Esophagus squamous epithelium (tissue), 4 donors: ENCODE measurements around the gene MPV17.

Experiments used
- POLR2A ChIP-seq, 4 donors: fragments of 450-650 bp; IDR thresholded peaks; one replicate each; pipeline ENCODE4 v1.6.1; 2017; ENCODE audit warnings: antibody characterized with exemption in 4 of 4, mild to moderate bottlenecking in 4 of 4, moderate library complexity in 3 of 4
- TF ChIP-seq, protein P1 (sequence below), 6 experiments: fragments of 450-650 bp in 4 of 6; fragments of 200-600 bp in 2 of 6; sonication (generic) in 2 of 6; IDR thresholded peaks; one replicate each; pipeline ENCODE4 v1.5.1; 2016 to 2019; ENCODE audit warnings: antibody characterized with exemption in 6 of 6, mild to moderate bottlenecking in 4 of 6, moderate library complexity in 4 of 6

DNA sequence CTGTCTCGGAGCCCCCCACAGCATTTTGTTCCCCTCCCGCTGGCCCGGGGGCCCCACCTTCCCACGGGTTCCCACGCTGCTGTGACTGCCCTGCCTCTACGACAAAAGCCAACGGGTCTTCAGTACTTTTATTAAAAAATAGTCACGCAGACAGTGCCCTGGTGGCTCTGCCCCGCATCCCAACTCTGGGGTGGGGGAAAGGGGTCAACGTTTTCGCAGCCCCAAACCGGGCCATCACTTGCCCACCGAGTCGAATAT lies 15.7 kb downstream of the MPV17 start:
- TF ChIP-seq, protein P1, sequence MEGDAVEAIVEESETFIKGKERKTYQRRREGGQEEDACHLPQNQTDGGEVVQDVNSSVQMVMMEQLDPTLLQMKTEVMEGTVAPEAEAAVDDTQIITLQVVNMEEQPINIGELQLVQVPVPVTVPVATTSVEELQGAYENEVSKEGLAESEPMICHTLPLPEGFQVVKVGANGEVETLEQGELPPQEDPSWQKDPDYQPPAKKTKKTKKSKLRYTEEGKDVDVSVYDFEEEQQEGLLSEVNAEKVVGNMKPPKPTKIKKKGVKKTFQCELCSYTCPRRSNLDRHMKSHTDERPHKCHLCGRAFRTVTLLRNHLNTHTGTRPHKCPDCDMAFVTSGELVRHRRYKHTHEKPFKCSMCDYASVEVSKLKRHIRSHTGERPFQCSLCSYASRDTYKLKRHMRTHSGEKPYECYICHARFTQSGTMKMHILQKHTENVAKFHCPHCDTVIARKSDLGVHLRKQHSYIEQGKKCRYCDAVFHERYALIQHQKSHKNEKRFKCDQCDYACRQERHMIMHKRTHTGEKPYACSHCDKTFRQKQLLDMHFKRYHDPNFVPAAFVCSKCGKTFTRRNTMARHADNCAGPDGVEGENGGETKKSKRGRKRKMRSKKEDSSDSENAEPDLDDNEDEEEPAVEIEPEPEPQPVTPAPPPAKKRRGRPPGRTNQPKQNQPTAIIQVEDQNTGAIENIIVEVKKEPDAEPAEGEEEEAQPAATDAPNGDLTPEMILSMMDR (IDR thresholded peaks at IDR 0.05): no peak
- no peak for TF ChIP-seq POLR2A (IDR thresholded peaks at IDR 0.05)
